DMS114 treated with DMSO at 0.1 percent for 48 hours (cell line): ENCODE measurements around the gene IL24.

Experiments used
- DNase-seq: peaks from one replicate; lab custom pipeline; 2025; ENCODE audit not compliant: unreplicated experiment; lab: John Stamatoyannopoulos, UW

The IL24 gene

DNA sequence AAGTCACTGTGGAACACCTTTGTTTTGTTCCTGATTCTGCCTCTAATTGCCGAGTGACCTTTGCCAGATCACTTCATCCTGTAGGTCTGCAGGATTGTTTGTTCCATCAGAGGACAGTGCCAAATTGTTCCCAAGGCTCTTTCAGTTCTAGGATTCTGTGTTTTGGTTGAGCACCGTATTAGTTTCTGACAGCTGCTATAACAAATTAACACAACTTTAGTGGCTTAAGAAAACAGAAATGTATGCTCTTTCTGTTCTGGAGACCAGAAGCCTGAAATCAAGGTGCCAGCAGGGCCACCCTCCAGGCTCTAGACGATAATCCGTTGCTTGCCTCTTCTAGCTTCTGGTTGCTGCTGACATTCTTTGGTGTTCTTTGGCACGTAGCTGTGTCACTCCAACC is 52.4 kb downstream of the IL24 start:
- DNase-seq = no peak

DNA sequence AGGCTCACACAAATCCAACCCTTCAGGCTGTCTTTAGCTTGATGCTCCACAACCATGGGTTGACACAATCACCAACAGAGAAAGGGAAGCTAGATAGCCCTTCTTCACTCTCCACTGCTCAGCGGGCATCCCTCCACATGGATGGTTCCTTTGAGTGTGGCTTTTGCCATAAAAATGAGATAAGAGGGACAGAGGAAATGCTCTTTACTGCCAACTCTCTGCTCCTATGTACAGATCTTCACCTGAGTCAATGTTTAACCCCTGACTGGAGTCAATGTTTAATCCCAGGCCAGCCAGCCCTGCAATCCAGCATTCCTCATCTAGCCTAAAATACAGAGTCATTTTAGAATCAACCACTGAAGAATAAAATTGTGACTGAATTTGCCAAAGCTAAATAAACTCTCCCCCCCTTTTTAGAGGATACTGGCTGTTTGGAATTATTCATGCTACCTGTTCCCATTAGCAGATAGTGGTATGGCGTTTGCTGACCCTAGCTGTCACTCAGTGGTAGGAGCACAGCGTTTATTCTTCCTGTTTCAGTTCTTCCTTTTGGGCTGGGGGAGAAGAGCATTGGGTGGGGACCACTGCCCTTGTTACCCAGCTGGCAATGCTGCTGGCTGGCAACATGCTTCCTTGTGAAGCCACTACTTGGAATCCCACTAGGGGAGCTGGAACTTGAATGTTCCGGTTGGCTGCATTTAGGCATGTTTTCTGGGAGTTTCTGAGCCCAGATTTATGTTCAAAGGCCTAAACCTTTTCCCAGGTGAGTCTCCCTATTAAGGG is 54.3 kb downstream of the IL24 start:
- no peak for DNase-seq

DNA sequence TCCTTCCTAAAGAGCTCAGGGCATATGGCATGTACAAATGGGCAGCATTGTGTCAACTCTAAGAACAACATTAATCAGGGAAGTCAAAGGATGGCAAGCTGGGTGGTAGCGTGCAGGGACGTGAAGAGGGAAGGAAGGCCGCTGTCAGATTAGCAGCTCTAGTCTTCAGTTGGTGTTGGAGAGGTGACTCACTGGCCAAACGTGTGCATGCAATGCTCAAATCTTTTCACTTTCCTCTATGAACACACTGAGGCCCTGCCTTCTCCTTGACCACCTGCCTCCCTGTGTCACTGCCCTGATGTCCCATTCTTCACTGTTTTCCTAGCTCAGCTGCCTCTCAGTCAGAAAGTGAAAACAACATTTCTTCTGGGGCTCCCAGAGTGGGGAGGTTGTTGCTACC is 54.9 kb downstream of the IL24 start:
- no peak for DNase-seq

DNA sequence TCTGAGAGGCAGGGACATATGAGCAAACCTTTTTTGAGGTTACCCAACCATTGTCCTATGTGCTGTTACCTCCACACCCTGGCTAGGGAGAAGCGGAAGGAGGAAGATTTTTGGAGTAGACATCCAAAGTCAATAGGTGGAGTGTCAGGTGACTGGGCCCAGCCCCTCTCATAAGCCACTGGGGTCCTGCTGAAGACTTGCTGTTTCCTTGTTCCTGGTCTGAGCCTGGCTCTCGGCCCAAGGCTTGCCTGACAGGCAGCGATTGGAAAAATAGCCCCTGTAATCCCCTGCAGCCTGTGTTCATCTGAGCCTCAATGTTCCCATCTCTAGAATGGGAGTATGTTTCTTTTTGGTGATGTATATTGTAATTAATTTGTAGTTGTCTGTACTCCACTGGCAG is 55.9 kb downstream of the IL24 start:
- DNase-seq = no peak

DNA sequence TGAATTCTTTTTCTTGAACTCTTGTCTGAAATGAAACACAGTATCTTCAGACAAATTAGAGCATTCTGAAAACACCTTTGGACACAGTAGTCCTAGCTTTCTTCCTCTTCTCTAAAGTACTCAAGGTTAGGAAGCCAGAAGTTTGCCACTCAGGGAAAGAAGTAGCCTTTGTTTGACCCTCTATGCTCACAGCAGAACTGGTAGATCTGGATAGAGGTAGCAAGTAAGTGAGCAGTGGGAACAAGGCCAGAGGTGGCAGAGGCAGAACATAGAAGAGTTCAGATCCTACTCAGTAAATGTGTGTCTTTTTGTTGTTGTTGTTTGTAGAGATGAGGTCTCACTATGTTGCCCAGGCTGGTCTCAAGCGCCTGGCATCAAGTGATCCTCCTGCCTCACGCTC is 56.4 kb downstream of the IL24 start:
- no peak for DNase-seq
